GM19239 (cell line): ENCODE data around the gene RNPEP.
"Not testable (repeated sequence)": the region's sequence is repeated elsewhere in the genome, so short reads cannot be mapped to it uniquely, and the experiment has no call there.

ENCODE experiments used
- DNase-seq: peaks from one replicate; pipeline ENCODE4 v3.0.0; 2011; ENCODE audit warnings: low spot score; ENCODE audit not compliant: insufficient read length
- FAIRE-seq: peaks from 2 replicates; lab custom pipeline; 2011; peaks lifted over from hg19 to GRCh38; lab: Jason Lieb, UNC

RNPEP gene, protein sequence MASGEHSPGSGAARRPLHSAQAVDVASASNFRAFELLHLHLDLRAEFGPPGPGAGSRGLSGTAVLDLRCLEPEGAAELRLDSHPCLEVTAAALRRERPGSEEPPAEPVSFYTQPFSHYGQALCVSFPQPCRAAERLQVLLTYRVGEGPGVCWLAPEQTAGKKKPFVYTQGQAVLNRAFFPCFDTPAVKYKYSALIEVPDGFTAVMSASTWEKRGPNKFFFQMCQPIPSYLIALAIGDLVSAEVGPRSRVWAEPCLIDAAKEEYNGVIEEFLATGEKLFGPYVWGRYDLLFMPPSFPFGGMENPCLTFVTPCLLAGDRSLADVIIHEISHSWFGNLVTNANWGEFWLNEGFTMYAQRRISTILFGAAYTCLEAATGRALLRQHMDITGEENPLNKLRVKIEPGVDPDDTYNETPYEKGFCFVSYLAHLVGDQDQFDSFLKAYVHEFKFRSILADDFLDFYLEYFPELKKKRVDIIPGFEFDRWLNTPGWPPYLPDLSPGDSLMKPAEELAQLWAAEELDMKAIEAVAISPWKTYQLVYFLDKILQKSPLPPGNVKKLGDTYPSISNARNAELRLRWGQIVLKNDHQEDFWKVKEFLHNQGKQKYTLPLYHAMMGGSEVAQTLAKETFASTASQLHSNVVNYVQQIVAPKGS

GRCh38 chr1:201982623-201983379 is at the start of gene RNPEP:
RNPEP (plus strand) TSS chr1:201982648; CDS start chr1:201982667, 19 bp downstream.
- FAIRE-seq = no peak
- peak; percentile 83 for DNase-seq

- no peak for FAIRE-seq
These were observed 48.5 kb upstream of the RNPEP start for GRCh38 chr1:201933840-201934430.

DNA sequence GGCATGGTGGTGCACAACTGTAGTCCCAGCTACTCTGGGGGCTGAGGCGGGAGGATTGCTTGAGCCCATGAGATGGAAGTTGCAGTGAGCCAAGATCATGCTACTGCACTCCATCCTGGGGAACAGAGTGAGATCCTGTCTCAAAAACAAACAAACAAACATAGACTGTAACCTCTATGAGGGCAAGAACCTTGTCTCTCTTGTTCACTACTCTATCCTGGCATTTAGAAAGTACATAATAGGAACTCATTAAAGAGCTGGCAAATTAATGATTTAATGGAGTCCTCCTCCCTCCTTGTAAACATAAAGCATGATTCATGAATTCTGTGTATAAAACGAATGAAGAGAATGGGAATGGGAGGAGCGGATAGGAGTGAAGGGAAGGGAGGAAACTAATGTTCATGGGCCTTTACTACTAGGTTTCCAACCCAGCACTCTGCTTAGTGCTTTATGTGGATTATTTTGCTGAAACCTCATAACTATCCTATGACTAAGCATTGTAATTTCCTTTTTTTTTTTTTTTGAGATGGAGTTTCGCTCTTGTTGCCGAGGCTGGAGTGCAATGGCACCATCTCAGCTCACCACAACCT is 44.7 kb upstream of the RNPEP start:
- DNase-seq (no peak), FAIRE-seq (no peak)

More at GRCh38 chr1:201933840-201934430, 48.5 kb upstream of the RNPEP start:
- DNase-seq = no peak

DNA sequence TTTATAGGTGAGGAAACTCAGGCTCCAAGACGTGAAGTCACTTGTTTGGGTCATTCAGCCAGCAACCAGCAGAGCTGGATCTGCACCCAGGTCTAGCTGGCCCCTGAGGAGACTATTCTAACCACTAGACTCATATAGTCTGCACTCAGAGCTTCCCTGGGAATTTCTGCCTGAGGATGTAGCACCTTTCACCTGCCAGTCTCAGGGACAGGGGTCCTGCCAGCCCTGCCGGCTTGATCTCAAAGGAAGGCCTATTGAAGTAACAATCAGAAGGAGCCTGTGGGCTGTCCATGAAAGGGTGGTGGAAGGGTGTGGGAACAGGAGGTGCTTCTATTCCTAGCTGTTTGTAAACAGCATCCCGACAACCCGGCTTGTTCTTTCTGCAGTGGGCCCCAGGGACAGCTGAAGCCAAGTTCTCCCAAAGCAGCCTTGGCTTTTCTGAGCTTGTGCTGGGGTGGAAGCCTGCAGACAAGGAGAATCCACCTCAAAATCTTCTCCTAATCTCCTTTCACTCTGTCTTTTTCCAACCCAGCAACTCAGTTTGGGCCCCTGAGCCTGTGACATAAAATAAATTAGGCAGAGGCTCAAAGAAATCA is 43.9 kb upstream of the RNPEP start:
- DNase-seq = no peak
- no peak for FAIRE-seq

GRCh38 chr1:201939148-201939547 is 43.3 kb upstream of the RNPEP start:
- FAIRE-seq = no peak
- no peak for DNase-seq

DNA sequence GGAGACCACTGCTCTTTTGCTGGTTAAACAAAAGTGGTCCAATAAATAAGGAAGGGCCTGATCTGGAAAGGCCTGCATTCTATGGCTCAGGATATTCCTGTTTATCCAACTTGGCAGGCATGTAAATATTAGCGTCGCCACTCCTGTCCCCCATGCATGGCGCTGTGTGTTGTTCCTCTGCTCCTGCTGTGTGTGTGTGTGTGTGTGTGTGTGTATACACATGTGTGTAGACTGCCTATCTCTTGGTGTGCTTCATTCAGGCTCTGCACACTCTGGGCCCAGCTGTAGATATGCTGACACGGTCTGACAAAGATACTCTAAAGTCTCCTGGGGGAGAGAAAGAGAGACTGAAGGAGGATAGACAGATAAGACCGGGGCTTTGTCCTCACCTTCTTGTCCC is 42.9 kb upstream of the RNPEP start:
- FAIRE-seq (no peak), DNase-seq (no peak)

GRCh38 chr1:201940316-201940715 is 42.1 kb upstream of the RNPEP start:
- not testable (repeated sequence) for DNase-seq, FAIRE-seq

- FAIRE-seq (no peak), DNase-seq (no peak)
These were observed 40.9 kb upstream of the RNPEP start for GRCh38 chr1:201941420-201942128.

GRCh38 chr1:201942129-201942495 is 40.3 kb upstream of the RNPEP start:
- FAIRE-seq (no peak), DNase-seq (no peak)

GRCh38 chr1:201944002-201944401 is 38.4 kb upstream of the RNPEP start:
- FAIRE-seq (no peak), DNase-seq (no peak)

DNA sequence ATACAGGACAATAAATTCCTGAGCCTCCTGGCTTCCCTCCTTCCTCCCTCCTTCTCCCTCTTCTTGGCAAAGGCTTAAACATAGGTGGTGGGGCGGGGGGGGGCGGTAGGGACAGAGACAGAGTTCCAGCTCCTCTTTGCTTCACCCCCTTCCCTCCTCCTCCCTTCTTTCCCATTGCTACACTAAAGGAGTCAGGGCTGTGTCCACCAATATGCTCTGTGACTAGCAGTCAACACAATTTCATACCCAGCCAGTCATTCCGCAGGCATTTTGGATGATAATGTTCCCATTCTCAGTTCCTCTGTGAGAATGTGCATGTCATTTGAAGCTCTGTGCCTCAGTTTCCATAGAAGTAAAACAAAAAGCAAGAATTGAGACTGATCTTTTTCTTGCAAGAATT is 37.8 kb upstream of the RNPEP start:
- FAIRE-seq = no peak
- no peak for DNase-seq

- DNase-seq (no peak), FAIRE-seq (no peak)
These were observed 37.3 kb upstream of the RNPEP start for GRCh38 chr1:201945157-201945556.

GRCh38 chr1:201945863-201946223 is 36.6 kb upstream of the RNPEP start:
- FAIRE-seq = no peak
- no peak for DNase-seq

DNA sequence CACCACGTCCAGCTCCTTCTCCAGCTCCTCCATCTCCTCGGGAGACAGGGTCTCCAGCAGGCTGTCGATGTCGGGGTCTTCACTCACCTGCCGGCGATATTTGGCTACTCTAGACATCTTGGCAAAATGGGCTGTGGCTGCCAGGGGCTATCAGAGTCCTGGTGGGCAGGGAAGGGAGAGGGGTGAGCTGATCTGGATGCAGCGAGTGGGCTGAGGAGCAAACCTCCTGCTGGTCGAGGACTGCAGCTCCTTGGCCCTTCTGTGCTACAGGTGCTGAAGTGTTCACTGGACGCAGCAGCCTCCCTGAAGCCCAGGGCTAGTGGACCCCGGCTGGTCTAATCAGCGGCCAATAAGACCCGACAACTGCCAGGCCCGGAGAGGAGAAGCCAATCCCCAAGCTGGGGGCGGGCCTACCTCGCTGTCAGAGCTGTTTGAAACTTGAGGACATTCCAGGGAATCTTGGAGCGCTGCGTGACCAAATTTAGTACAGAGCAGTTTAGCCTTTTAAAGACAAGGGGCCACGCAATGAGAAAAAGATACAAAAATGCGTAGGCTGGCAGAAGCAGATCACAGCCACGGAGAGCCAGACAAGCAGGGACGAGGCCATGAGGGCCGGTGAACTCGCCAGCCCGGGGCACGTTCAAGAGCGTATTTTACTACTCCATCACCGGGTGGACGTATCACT is 36.1 kb upstream of the RNPEP start, which contains the start of gene LMOD1:
Gene LMOD1 (minus strand): TSS at position 325 of the 685 bp plus-strand sequence. CDS start 208 bp downstream, at position 117.
- FAIRE-seq (no peak), DNase-seq (no peak)

- FAIRE-seq = no peak
- no peak for DNase-seq
These were observed 34.8 kb upstream of the RNPEP start for GRCh38 chr1:201947697-201948008.

DNA sequence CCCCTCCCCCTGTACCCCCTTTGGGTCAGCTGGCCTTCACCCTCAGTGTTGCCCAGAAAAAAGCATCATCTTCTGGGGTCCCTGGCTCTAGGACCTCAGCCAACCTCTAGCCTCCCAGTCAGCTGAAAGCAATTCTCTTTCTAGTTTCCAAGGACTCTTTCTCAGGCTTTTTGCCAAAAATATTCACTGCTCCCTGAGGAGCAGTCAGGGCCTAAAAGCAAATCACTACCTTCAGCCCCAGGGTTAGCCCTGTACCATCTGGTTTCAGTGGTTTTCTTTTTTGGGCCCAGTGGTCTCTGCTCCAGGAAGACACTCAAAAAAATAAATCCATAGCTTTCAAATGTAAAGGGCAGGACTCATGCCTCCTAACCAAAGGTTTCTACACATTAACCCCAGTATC is 33.0 kb upstream of the RNPEP start:
- DNase-seq = no peak

GRCh38 chr1:201954263-201955008 is 28.0 kb upstream of the RNPEP start:
- no peak for DNase-seq
- FAIRE-seq = no peak

More for the DNA sequence above, 33.0 kb upstream of the RNPEP start:
- FAIRE-seq = no peak
